22Rv1 (cell line): ENCODE measurements around the gene SRSF3.

ENCODE experiments used
- ZFX ChIP-seq: fragments of 450-650 bp; IDR thresholded peaks from 2 replicates; pipeline ENCODE4 v1.6.1; 2017; ENCODE audit warnings: antibody characterized with exemption, borderline replicate concordance
- TF ChIP-seq, protein P1 (sequence below): fragments of 450-650 bp; IDR thresholded peaks from 2 replicates; pipeline ENCODE4 v1.5.1; 2017; ENCODE audit warnings: mild to moderate bottlenecking

DNA sequence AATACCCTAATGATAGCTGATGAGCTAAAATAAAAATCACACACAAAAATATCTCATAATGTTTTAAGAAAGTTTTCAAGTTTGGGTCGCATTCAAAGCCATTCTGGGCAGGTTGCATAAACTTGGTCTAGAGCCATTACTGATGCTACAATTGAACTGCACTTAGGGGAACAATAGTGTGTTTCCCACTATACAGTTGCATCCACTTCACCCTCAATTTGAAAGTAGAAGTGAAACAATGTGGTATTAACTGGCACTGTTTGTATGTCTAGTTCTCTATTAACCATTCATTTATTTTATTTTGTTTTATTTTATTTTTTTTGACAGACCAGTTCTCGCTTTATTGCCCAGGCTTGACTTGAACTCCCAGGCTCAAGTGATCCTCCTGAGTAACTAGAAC, 23.9 kb upstream of the SRSF3 start:
- TF ChIP-seq, protein P1, sequence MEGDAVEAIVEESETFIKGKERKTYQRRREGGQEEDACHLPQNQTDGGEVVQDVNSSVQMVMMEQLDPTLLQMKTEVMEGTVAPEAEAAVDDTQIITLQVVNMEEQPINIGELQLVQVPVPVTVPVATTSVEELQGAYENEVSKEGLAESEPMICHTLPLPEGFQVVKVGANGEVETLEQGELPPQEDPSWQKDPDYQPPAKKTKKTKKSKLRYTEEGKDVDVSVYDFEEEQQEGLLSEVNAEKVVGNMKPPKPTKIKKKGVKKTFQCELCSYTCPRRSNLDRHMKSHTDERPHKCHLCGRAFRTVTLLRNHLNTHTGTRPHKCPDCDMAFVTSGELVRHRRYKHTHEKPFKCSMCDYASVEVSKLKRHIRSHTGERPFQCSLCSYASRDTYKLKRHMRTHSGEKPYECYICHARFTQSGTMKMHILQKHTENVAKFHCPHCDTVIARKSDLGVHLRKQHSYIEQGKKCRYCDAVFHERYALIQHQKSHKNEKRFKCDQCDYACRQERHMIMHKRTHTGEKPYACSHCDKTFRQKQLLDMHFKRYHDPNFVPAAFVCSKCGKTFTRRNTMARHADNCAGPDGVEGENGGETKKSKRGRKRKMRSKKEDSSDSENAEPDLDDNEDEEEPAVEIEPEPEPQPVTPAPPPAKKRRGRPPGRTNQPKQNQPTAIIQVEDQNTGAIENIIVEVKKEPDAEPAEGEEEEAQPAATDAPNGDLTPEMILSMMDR, result no peak
- no peak for TF ChIP-seq ZFX
